Loucy (cell line): ENCODE results near the gene BCL2L11.

Experiments used
- CTCF ChIP-seq: fragments of 200-600 bp; sonication (generic); conservative IDR thresholded peaks from 2 replicates; pipeline ENCODE4 v1.5.1; 2014; ENCODE audit warnings: mild to moderate bottlenecking, antibody characterized with exemption, low read length
- EZH2phosphoT487 ChIP-seq: fragments of 200-600 bp; IDR thresholded peaks from 2 replicates; pipeline ENCODE4 v1.6.1; 2018; ENCODE audit warnings: antibody characterized with exemption, mild to moderate bottlenecking, moderate library complexity, borderline replicate concordance

- TF ChIP-seq CTCF (no peak), EZH2phosphoT487 (no peak)
Observed at GRCh38 chr2:111182740-111183139, 62.0 kb downstream of the BCL2L11 start.
